K562 (cell line): ENCODE measurements around the gene SLC4A11. TPM values are rescaled to one million over a fixed set of nuclear protein-coding genes. Genes with fewer than 3 reads are reported as not detected.
A peak's percentile ranks its signal among the peaks of the same experiment; 100 is the strongest.

Experiments
- ATAC-seq: fragments of 200-7000 bp; cut with Tn5 transposase; 3 replicates; pipeline ENCODE4 v1.9.1; 2020; ENCODE audit warnings: moderate library complexity
- BruUV-seq: library from RNA; stranded (reverse); fragments of 400-500 nt; replicated peaks from 2 replicates; lab custom pipeline; 2021; lab: Mats Ljungman, UMichigan
- CTCF ChIA-PET: fragments of 300-600 bp; formaldehyde crosslinking; extraction: SDS; loops from one replicate; lab custom pipeline; 2021; ENCODE audit warnings: low intra/inter-chr PET ratio; lab: Yijun Ruan, JAX
- POLR2A ChIA-PET: fragments of 300-600, 350-650 bp; sonication (Branson Sonifier 250); formaldehyde crosslinking; extraction: SDS; loops from one replicate; lab custom pipeline; 2021; ENCODE audit warnings: antibody characterized with exemption, inconsistent platforms; lab: Yijun Ruan, JAX
- DNase-seq, 4 experiments: peaks; one replicate each; pipeline versions ENCODE4 v3.0.0 to v3.0.0-alpha.2; 2011 to 2018; ENCODE audit warnings: low spot score in 3 of 4, mixed read lengths in 3 of 4; ENCODE audit errors: extremely low read depth in 1 of 4
- FAIRE-seq: peaks from 2 replicates; lab custom pipeline; 2011; peaks lifted over from hg19 to GRCh38; lab: Jason Lieb, UNC
- H2AFZ ChIP-seq: 2 replicates; pipeline ENCODE4 v1.6.0; 2011; ENCODE audit warnings: low read depth, low read length, control low read depth, inconsistent platforms
- H3K27ac ChIP-seq: fragments of 200-600 bp; 3 replicates; pipeline ENCODE4 v1.8.0; 2011; ENCODE audit warnings: low read depth, mild to moderate bottlenecking, control low read depth, inconsistent platforms, low read length, moderate library complexity, mixed read lengths; ENCODE audit errors: extremely low read depth
- H3K27me3 ChIP-seq, 2 experiments: fragments of 300-600 bp in 1 of 2; 2 replicates in 1 of 2; 3 replicates in 1 of 2; pipeline versions ENCODE4 v1.6.0 to v1.8.0; 2011; ENCODE audit warnings: inconsistent platforms in 2 of 2, low read length in 2 of 2, mild to moderate bottlenecking in 1 of 2, mixed read lengths in 1 of 2, moderate library complexity in 1 of 2; ENCODE audit not compliant: control insufficient read depth in 2 of 2, insufficient read depth in 2 of 2
- H3K36me3 ChIP-seq: fragments of 300-600 bp; 3 replicates; pipeline ENCODE4 v1.8.0; 2011; ENCODE audit warnings: mild to moderate bottlenecking, low read length, inconsistent platforms; ENCODE audit not compliant: control insufficient read depth, insufficient read depth
- H3K4me1 ChIP-seq, 2 experiments: fragments of 200-600 bp in 1 of 2; replicated peaks in 1 of 2; 2 replicates in 1 of 2; 3 replicates in 1 of 2; pipeline versions ENCODE4 v1.5.1 to v1.8.0; 2011; ENCODE audit warnings: inconsistent platforms in 2 of 2, low read length in 2 of 2, mild to moderate bottlenecking in 1 of 2, mixed read lengths in 1 of 2, moderate library complexity in 1 of 2; ENCODE audit not compliant: control insufficient read depth in 2 of 2, insufficient read depth in 2 of 2
- H3K4me2 ChIP-seq: 2 replicates; pipeline ENCODE4 v1.6.1; 2011; ENCODE audit warnings: low read length, control low read depth, inconsistent platforms, mixed read lengths; ENCODE audit not compliant: insufficient read depth
- H3K4me3 ChIP-seq: fragments of 200-600 bp; sonication (generic), shearing (Covaris generic); 2 replicates; pipeline ENCODE4 v1.5.1; 2016; ENCODE audit warnings: control low read depth, inconsistent platforms
- H3K79me2 ChIP-seq: fragments of 200-600 bp; 3 replicates; pipeline ENCODE4 v1.8.0; 2011; ENCODE audit warnings: low read length, inconsistent platforms; ENCODE audit not compliant: control insufficient read depth, insufficient read depth
- H3K9ac ChIP-seq, 2 experiments: 2 replicates each; pipeline versions ENCODE4 v1.6.0 to v1.6.1; 2011; ENCODE audit warnings: low read depth in 2 of 2, low read length in 2 of 2, control low read depth in 1 of 2, inconsistent platforms in 1 of 2, mild to moderate bottlenecking in 1 of 2, mixed read lengths in 1 of 2; ENCODE audit not compliant: insufficient read depth in 1 of 2
- H3K9me1 ChIP-seq: one replicate; pipeline ENCODE4 v1.6.0; 2011; ENCODE audit warnings: inconsistent platforms, mild to moderate bottlenecking, low read length, moderate library complexity; ENCODE audit not compliant: control insufficient read depth, insufficient read depth
- H3K9me3 ChIP-seq: replicated peaks from 2 replicates; pipeline ENCODE4 v1.5.1; 2011; ENCODE audit warnings: low read depth, low read length, inconsistent platforms; ENCODE audit not compliant: control insufficient read depth, insufficient read depth
- H4K20me1 ChIP-seq: replicated peaks from 2 replicates; pipeline ENCODE4 v1.6.1; 2011; ENCODE audit warnings: low read length, inconsistent platforms, mixed read lengths; ENCODE audit not compliant: control insufficient read depth, insufficient read depth
- CHAMP1 ChIP-seq: fragments of 450-650 bp; IDR thresholded peaks from 2 replicates; pipeline ENCODE4 v1.6.1; 2016; ENCODE audit warnings: mild to moderate bottlenecking
- EP300 ChIP-seq: IDR thresholded peaks from 2 replicates; pipeline ENCODE4 v1.6.1; 2012; ENCODE audit warnings: low read length, improper control_type of control experiment
- NR2C1 ChIP-seq, 2 experiments: fragments of 450-650 bp; IDR thresholded peaks; 2 replicates each; pipeline ENCODE4 v1.6.1; 2017; ENCODE audit warnings: mild to moderate bottlenecking in 2 of 2, antibody characterized with exemption in 1 of 2, inconsistent platforms in 1 of 2, missing compliant biosample characterization in 1 of 2, missing genetic modification characterization in 1 of 2
- SP2 ChIP-seq: IDR thresholded peaks from 2 replicates; pipeline ENCODE4 v1.6.1; 2011; ENCODE audit warnings: mild to moderate bottlenecking, low read depth, low read length, moderate library complexity; ENCODE audit not compliant: poor library complexity, severe bottlenecking; ENCODE audit errors: extremely low read depth
- SRSF9 ChIP-seq: fragments of 200-400 bp; formaldehyde crosslinking; IDR thresholded peaks from 2 replicates; pipeline ENCODE4 v1.6.1; 2017; ENCODE audit warnings: low read depth, low read length, borderline replicate concordance
- WGBS: fragments of 100-300 bp; shearing (Covaris generic); methylation state at CpG from one replicate; pipeline ENCODE4 v1.1.6; 2016; ENCODE audit warnings: low coverage, mixed read lengths; ENCODE audit not compliant: insufficient coverage; ENCODE audit errors: missing lambda C conversion rate; 5-methylcytosine and 5-hydroxymethylcytosine counted together
- in situ Hi-C: fragments of 300-500 bp; cut with MboI; formaldehyde crosslinking; loops from 4 replicates; pipeline ENCODE4 v1.15.0; 2018; ENCODE audit warnings: inconsistent platforms, mixed read lengths
- intact Hi-C: fragments of 100-400 bp; cut with micrococcal nuclease; formaldehyde crosslinking; loops from 2 replicates; pipeline ENCODE4 v1.14.2; 2022
- polyA plus RNA-seq, 8 experiments: library from polyadenylated mRNA; depleted of rRNA in 4 of 8; stranded (reverse) in 5 of 8; unstranded in 3 of 8; fragments of >200 nt; fragmentation: Nextera tagmentation in 2 of 8; fragmentation: Illumina TruSeq in 1 of 8; extraction: Ambion mirVana in 2 of 8; extraction: Trizol in 1 of 8; gene quantifications; 2 replicates each; pipeline versions ENCODE4 v1.2.1 to v1.2.3, GENCODE V29; 2011 to 2014; ENCODE audit warnings: inconsistent platforms in 1 of 8, missing spikeins in 1 of 8
- total RNA-seq, 7 experiments: library from RNA; depleted of rRNA in 6 of 7; stranded (reverse); fragments of >200 nt in 6 of 7; fragmentation: Illumina TruSeq in 2 of 7; extraction: Trizol in 2 of 7; gene quantifications; 2 replicates each; pipeline versions ENCODE4 v1.2.1 to v1.2.3, GENCODE V29; 2011 to 2021; ENCODE audit warnings: low replicate concordance in 1 of 7

SLC4A11 gene
- total and polyA plus RNA-seq, 9 of the 15 experiments (the other 6 are each of a cell fraction or from before 2014, with no cell fraction given): 0.10 to 2.0 (median 0.20) TPM

GRCh38 chr20:3199976-3200755 is 38.8 kb downstream of the SLC4A11 start:
- Histone ChIP-seq H2AFZ (no peak overlapping the region), H3K79me2 (peaks cover 23% of the 10 kb centered on the region), H3K27ac (no peak overlapping the region), H3K9ac (peak overlapping the region in 1 of 2 experiments; percentile 26; a peak in 1 of 4 replicates), H3K4me2 (no peak overlapping the region), H3K27me3 (no peaks in the 10 kb centered on the region), H3K9me3 (no peaks in the 10 kb centered on the region), H3K4me1 (peaks cover 7 to 32% of the 10 kb centered on the region in 2 experiments; a peak in 4 of 5 replicates), H3K4me3 (no peak overlapping the region), H3K9me1 (no peaks in the 10 kb centered on the region), H3K36me3 (peaks cover 45% of the 10 kb centered on the region; the same call in 2 of the 3 replicates), H4K20me1 (no peaks in the 10 kb centered on the region)
- DNase-seq: no peak
- TF ChIP-seq SRSF9 (no peak), NR2C1 (IDR thresholded peaks at IDR 0.05) (no peak), NR2C1 (tag; IDR thresholded peaks at IDR 0.05) (0 out of 2 replicates have a peak, but pooled peaks have one; percentile 16)
- WGBS: 83% methylated on average over 4 of the region's 27 CpGs
- in situ Hi-C loops (no loop called here), intact Hi-C loops (no loop called here)
- BruUV-seq: no TSS peak
- FAIRE-seq: no peak
- no peak for ATAC-seq
- ChIA-PET CTCF (no interaction called here), POLR2A (no interaction called here)

- CTCF ChIA-PET: no interaction called here
These were observed 39.8 kb downstream of the SLC4A11 start for GRCh38 chr20:3199206-3199605.

More at GRCh38 chr20:3199206-3199605, 39.8 kb downstream of the SLC4A11 start:
- BruUV-seq: no TSS peak
- DNase-seq (no peak), ATAC-seq (no peak), FAIRE-seq (no peak)
- no peak overlapping the region for H2AFZ ChIP-seq
- TF ChIP-seq EP300 (no peak), CHAMP1 (no peak), SP2 (no peak)
- no peak overlapping the region for H3K4me2 ChIP-seq
- no peaks in the 10 kb centered on the region for H3K9me1 ChIP-seq
- H3K4me1 ChIP-seq: peaks cover 7 to 24% of the 10 kb centered on the region in 2 experiments; a peak in 4 of 5 replicates
- no peak overlapping the region; the same call in 2 of the 3 replicates for H3K27ac ChIP-seq
- intact Hi-C loops: no loop called here
- in situ Hi-C loops: no loop called here
- H3K36me3 ChIP-seq: peaks cover 55% of the 10 kb centered on the region; the same call in 2 of the 3 replicates
- WGBS: 84% methylated on average over 2 of the region's 2 CpGs
- POLR2A ChIA-PET: no interaction called here
- H3K9me3 ChIP-seq: no peaks in the 10 kb centered on the region
- peaks cover 22% of the 10 kb centered on the region for H3K79me2 ChIP-seq
- no peak overlapping the region for H3K4me3 ChIP-seq
- no peaks in the 10 kb centered on the region for H3K27me3 ChIP-seq
- H3K9ac ChIP-seq: no peak overlapping the region
- H4K20me1 ChIP-seq: no peaks in the 10 kb centered on the region
